ENCODE data around the gene PBX1.

- no peak for TF ChIP-seq CTCF (conservative IDR thresholded peaks at IDR 0.05; ENCODE audit: low read depth in 2 of 2)
- no peak for TF ChIP-seq EZH2 (IDR thresholded peaks at IDR 0.05; ENCODE audit: low read depth, unreplicated experiment)
- TF ChIP-seq POLR2AphosphoS5 (IDR thresholded peaks at IDR 0.05; ENCODE audit: low read depth) = no peak
- no peak for TF ChIP-seq CREB1 (CRISPR knock-in tag; IDR thresholded peaks at IDR 0.05; ENCODE audit: low read depth)
- TF ChIP-seq STAT1 (IDR thresholded peaks at IDR 0.05; ENCODE audit: unreplicated experiment) = no peak
- no peak for TF ChIP-seq REST (IDR thresholded peaks at IDR 0.05; ENCODE audit: unreplicated experiment)
- TF ChIP-seq EZH2phosphoT487 (IDR thresholded peaks at IDR 0.05; ENCODE audit: unreplicated experiment) = no peak
- no peak for TF ChIP-seq JUNB (IDR thresholded peaks at IDR 0.05; ENCODE audit: unreplicated experiment)
- no peak for TF ChIP-seq ZNF114 (CRISPR knock-in tag; IDR thresholded peaks at IDR 0.05)
- TF ChIP-seq ETS1 (IDR thresholded peaks at IDR 0.05) = no peak
- no peak for TF ChIP-seq NANOG (IDR thresholded peaks at IDR 0.05; ENCODE audit: borderline replicate concordance)
- no peak for TF ChIP-seq ZNF331 (CRISPR knock-in tag; IDR thresholded peaks at IDR 0.05; ENCODE audit: low read depth)
- no peak for TF ChIP-seq ZNF462 (CRISPR knock-in tag; IDR thresholded peaks at IDR 0.05)
These were observed 47.8 kb upstream of the PBX1 start for GRCh38 chr1:164511001-164511705.

Measured in GM23338 (cell line).